GM19240 (cell line): ENCODE results near the gene TMEM273.

ENCODE experiments used
- DNase-seq: peaks from one replicate; pipeline ENCODE4 v3.0.0; 2011; ENCODE audit warnings: low spot score; ENCODE audit not compliant: insufficient read length

The TMEM273 gene

DNA sequence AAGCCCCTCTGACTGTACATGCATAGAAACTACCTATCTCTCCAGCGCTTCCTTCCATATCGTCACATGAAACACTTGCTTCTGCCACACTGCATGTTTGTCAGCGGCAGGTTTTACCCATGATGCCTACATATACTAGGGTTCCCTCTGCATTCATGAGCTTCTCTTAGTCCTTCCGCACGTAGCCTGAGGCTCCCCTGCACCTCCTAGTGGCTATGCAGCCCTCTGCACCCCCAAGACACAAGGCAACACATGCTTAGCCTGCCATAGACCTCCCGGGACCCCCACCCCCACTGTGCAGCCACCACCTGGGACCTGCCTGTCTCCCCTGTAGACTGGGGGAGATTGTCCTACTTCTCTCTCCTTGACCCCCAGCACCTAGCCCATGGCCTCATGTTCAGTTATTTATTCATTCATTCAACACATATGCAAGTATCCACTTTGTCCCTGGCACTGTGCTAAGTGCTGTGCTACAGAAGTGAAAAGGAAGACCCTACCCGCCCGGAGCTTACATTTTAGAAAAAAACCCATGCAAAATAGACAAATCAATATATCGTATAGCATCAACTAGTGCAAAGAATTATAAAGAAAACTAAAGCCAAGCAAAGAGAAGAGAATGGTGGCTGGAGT is 23.5 kb downstream of the TMEM273 start:
- DNase-seq: peak; percentile 53

DNA sequence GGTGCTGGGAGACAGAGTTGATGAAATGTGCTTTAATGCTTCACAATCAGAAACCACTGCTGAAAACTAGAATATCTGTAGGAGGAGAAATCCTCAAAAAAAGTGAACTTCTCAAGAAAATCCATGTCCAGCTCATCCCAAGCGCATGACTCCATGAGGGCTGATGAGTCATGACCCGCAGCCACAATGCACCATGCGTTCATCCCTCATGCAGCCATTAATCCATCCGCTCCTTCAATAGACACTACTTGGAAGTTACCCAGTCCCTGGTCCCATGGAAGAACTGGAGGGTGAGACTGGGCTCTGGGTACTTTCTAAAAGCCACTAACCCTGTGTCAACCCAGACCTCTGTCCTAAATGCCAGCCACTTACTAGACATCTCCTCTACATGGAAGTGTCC is 24.4 kb downstream of the TMEM273 start:
- DNase-seq: no peak

DNA sequence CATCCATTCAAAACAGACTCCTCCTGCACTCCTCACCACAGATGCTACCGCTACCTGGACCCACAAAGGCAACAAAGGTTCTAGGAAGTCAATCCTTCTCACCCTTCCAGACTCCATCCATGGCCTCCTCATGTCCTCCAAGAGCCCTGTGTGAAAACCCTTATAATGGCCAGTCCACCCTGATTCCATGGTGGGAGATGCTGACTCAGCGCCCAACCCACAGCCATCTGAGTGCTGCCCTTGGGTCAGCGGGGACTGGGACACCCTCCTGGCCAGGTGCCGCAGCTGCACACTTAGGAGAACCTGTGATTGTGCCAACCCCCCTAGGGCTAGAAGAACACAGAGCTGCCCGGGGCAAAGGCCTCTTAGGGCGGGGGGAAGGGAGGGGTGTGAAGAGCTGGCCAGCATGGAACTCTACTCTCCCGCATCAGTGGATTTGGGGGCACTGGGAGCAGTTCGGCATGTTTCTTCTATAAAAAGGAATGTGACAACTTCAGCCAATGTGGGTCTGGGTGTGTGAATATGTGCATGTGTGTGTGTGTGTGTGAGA is 25.4 kb downstream of the TMEM273 start:
- no peak for DNase-seq

DNA sequence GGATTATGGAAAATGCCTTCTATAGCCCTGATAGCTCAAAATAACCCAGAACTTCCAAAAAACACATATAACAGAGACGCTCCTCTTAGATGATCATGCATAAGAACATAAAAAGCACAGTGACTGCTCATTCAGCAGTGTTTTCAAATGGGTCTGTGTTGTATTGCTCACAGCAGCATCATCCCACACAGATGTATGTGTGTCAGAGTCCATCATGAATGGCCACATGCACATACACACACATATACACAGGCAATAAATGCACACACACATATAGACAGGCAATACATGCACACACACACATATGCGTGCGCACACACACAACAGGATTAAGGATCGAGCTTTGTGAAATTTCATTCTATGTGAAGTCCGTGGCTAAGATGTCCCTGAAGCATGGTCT is 26.1 kb downstream of the TMEM273 start:
- DNase-seq: no peak

DNA sequence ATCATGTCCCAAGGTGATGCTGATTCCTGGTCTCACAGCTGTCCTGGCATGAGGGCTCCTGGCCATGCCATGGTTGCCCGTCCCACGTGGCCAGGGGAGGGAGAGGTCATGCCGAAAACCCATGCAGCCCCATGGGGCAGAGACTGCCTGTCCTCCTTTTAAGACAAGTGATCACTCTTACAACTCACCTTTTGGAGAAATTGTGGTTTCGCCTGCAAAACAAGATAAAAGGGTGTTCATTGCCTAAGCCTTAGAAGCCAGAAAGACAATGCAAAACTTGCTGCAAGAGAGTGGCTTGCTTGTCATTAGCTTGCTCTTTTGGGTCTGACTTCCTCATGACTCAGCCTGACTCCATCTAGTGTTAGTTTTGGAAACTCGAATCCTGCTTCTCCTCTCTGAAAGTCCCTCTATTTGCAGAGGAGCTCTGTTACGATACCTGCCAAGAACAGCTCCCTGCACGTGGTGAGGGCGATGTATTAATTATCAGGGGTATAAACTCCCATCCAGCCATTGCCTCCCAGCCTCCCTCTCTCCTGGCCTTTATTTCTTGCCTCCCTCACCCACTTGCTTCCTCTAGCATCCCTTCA is 26.7 kb downstream of the TMEM273 start:
- no peak for DNase-seq

DNA sequence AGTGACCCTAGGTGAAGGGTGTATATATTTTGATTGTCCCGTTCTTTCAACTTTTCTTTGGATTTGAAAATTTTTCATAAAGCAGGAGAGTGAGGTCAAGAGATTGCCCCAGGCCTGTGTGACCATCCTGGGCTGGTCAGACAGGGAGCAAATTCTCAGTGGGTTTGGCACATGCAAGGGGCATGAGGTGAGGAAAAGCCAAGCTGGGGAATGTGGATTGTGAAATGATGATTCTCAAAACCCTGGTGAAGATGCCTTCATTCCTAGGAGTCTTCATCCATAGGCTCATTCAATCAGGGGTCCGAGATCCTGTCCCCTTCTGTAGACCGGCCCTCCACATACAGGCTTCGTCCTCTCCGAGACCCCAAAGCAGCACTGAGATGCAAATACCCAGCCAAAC is 27.4 kb downstream of the TMEM273 start:
- DNase-seq: no peak

DNA sequence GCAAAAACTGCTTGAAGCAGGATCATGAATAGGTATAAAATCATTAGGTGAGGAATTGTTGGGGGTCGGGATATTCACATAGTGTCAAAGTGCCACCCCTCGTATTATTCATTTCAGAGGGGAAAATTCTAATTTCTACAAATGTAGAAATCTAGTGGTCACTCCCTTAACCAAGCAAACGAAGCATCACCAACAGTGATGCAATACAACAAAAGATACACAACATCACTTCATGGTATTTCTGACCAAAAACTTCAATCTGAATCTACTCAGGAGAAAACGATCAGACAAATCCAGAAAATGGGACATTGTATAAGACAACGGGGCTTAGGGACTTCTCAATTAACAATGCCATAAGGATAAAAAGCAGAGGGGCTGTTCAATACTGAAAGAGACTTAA is 28.1 kb downstream of the TMEM273 start:
- DNase-seq: no peak

DNA sequence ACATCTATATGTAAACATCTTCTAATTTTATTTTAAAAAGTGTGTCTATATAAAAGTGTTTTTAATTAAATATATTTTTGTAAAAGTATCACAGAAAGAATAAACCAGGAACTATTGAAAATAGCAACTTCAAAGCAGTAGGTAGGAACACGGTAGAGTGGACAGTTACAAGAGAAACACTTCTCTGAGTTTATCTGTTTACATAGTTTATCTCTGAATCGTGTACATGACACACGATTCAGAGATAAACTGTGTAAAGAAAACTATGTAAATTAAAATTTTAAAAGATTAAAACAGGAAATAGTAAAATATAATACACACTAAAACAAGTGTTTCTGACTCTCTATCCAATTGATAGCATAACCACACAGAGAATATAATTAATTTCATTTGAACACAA is 29.3 kb downstream of the TMEM273 start:
- DNase-seq: no peak

DNA sequence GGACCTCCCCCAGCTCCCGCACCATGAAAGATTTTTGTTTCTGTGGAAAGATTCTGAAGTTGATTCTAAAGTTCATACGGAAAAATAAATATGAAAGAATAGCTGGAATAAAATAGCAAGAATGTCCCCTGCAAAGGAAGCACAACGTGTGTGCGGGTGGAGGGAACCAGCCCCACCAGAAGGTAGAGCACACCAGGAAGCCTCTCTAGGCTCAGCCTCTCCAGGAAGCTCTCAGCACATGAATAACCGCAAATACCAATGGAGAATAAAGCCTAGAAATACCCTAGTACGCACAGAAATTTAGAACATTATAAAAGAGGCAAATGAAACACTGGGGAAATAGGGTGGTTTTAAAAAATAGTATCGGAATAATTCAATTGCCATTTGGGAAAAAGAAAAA is 29.8 kb downstream of the TMEM273 start:
- DNase-seq: no peak

DNA sequence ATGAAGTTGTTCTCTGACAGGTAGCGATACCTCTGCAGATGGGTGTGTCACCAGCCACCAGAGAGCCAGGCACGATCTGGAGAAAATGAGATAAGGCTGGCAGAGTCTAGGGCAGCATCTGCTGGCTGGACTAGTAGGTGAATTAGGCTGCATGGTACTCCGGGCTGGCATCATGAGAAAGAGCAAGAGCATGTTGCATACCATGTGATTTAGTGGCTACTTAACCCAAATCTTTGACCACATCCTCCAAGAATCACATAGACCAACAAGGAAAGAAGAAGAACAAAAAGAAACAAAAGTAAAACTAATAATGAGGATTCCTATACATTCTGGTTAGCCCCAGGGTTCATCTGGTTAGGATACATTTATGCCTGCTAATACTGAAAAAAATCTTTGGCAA is 31.0 kb downstream of the TMEM273 start:
- no peak for DNase-seq

DNA sequence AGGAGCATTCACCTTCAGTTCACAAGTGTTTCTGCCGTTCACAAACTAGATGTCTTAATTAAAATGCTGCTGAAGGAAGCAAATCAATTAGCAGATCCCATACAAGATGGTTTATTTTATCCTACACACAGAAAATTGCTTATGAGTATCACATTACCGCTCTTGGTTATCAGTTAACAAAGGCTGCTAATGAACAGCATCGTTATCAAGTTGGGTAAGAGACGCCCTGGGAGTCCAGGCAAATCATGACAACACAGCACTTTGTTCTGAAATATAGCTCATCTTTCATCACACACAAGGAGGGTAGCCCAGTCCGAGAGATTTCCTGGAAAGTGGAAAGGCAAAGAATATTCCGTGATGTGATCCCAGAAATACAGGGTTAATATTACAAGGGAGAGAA is 33.5 kb downstream of the TMEM273 start:
- no peak for DNase-seq

DNA sequence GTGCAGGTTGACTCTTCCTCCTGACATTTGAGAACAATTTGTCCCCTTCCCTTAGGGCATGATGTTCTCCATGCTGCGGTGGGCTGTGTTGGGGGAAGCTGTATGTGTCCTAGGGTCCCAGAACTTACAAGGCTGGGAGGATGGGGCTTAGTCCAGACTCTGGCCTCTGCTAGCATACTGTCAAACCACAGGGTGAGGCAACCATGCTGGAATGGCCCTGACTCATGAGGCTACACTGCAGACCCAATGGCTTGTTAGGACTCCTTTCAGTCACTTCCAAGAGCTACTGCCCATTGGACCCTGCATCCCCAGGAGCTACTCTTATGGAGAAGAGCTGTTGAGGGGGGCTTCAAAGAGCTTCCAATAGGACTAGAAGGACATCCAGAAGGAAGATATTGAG is 34.2 kb downstream of the TMEM273 start:
- no peak for DNase-seq

DNA sequence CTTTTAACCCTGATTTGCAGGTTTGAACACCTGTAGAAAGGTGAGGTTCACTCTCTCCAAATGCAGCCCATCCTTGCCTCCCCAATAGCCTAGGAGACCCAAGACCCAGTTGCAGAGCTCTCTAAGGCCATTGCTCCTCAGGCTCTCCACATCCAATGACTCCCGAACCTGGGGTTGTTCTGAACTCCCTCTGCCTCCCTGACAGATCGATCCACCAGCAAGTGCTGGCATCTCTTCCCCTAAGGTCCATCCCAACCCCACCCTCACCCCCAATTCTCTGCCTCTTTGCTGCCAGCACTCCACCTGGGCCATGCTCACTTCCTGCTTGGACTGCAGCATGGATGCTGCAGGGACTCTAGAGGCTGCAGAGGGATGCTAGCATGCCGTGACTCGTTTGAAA is 35.1 kb downstream of the TMEM273 start:
- DNase-seq: no peak

DNA sequence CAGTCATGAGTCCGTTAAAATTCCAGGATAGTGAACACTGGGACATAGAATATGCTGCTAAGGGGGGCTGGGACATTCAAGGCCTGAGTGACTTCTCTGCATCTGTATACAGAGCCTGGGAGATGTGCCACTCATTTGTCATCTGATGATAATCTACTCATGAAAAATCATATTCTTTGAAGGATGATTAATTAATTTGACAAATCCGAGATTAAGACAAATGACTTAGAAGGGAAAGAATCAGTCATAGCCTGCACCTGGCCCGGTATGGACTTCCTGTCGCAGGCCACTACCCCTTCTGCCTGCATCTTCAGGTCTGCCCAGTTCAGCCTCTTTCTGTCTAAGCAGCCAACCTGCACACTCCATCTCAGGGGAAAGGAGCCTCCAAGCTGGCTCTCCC is 35.5 kb downstream of the TMEM273 start:
- no peak for DNase-seq

DNA sequence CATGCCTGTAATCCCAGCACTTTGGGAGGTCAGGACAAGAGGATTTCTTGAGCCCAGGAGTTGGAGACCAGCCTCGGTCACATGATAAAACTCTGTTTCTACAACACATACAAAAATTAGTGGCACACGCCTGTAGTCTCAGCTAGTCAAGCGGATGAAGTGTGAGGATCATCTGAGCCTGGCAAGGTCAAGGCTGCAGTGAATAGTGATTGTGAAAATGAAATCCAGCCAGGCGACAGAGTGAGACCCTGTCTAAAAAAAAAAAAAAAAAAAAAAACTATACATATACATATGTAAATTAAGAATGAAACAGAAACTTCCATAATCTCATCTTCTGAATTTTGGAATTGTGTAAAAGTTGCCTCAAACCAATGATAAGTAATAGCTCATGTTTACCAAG is 36.2 kb downstream of the TMEM273 start:
- DNase-seq: no peak

DNA sequence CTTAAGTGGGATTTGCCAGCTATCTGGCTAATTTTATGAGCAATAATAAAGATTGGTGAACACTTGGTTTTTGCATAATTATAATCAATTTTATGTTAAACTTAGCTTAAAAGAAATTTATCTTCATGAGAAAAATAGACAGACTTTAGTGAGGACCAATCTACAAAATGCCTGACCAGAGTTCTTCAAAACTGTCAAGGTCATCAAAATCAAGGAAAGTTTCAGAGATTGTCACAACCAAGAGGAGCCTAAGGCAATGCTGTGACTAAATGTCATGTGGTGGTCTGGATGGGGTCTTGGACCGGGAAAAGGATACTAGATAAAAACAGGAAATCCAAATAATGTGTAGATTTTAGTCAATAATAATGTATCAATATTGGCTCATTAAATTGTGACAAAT is 36.7 kb downstream of the TMEM273 start:
- DNase-seq: no peak

DNA sequence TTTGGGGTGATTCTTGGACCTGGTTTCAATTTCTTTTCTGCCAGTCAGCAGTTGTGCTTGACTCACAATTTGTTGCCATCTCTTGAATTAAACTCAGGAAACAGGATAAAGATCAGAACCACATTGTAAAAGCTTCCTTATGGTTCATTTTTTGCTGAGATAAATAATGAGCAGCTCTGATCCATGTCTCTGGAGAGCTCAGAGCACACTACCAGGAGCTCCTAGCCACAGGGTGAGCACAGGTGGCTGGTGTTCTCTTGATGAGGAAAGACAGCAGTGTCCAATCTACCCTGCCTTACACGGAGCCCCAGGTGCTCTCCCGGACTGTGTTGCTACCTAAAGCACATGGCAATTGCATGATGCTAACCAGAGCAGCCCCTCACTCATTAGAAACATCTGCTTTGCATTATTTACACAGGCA is 37.2 kb downstream of the TMEM273 start:
- DNase-seq: no peak

DNA sequence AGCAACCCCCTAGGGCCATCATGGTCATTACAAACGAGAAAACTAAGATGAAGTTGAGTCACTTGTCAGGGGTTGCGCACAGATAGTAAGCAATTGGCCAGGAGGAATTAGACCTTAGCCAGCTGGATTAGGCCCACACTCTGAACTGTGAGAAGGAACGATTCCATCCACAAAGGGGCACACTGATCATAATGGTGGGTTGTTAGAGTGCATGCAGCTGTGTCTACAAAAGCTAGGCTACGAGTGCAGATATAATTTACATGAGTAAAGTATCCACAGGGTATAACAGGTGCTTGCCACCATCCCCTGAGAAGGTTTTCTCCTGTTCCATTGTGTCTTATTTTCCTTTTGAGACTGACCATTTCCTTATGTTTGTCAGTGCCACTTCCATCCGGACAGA is 37.8 kb downstream of the TMEM273 start:
- DNase-seq: no peak

DNA sequence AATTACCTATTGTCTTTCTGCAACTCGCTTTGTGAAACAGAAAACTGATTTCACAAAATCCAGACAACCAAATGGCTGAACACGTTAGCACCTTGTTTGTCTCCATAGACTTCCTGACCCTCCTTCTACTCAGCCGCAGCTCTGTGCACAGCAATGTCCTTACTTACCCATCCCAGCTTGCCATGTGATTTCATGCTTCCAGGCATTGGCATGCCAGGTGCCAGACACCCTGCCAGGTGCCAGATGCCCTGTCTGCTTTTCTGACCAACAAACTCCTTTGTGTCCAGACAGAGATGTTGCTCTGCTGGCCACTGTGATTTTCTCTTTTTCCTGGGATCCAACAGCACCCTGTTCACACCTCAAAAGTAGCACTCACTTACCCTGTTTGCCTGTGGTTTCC is 38.3 kb downstream of the TMEM273 start:
- DNase-seq: no peak

DNA sequence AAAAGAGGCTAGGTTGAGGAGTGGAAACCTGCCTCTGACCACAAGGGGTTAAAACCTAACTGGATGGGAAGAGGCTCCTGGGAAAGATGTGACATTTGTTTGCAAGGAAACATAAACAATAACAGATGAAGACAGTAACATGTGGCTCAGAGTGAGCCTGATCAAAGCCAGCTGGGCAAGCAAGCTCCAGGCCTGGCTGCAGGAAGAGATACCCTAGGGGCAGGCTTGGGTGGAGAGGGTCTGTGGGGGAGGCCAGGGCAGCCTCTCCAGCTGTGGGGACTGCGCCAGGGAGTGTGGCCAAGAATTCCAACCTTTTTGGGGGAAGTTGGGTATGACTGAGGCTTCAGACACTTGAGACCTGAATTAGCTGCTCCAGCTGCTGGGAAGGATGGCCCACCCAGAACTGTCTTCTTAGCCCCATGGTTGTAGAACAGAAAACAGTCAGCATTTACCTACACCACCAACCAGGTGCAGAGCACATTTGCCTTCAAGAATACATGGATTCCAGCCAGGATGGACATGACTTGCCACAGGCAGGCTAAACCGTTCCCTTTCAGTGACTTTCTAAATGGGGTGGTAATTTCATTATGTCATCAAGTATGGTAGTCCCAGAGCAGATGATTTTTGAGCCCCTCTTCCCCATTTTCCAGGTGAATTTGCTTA is 44.0 kb downstream of the TMEM273 start:
- no peak for DNase-seq

DNA sequence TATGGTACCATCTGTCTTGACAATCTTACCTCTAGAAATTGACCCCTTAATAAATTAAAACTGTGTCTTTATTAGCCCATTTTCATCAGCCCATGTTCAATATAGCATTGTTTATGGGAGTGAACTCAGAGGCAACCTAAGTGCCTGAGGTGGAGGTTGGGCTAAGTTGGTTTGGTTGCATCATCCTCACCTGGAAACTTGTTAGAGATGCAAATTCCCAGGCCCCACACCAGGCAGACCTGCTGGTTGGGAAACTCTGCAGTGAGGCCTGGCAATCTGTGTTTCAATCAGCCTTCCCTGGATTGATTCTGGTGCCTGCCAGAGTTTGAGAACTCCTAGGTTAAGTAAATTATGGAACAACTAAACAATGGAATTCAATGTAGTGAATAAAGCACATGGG is 44.9 kb downstream of the TMEM273 start:
- no peak for DNase-seq

DNA sequence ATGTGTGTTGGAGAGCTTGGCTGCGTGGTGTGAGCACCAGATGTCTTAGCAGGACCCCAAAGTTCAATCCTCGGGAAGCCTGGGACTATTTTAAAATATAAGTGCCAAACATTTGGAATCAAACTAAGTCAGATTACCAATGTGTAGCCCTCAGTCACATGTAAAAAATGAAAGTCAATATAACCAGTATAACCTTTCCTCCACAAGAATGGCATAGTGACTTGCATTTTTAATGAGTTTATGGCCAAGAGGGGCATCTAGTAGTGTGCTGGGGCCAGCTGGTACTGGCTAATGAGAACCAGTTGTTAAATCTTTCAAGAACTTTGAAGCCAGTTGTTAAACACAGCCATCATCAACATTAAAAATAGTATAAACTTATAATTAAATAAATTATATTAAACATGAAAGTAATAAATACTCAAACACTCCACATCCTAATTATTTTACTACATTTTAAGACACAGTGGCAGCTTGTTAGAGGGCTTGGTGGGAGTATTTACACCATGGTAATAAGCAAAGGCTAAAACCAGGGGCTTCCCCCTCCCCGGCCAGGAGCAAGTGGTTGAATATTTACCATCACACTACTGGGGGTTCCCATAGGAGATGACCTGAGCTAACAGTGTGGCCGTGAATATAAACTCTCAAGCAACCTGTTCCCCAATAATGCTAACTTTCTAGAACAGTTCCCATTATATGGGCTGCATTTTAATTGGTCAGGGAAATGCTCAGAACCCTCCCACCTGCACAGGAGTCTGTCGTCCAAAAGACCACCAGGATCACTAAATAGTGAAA is 46.5 kb downstream of the TMEM273 start:
- DNase-seq: no peak
